Measurements from ENCODE around the gene IGSF6. TPM values are rescaled to one million over a fixed set of nuclear protein-coding genes. Genes with fewer than 3 reads are reported as not detected.

The IGSF6 gene
- total RNA-seq, 1 experiment from 2014 or later: not detected

- Histone ChIP-seq H2BK12ac (ENCODE audit: insufficient read length, low read depth, low read length) (no peak overlapping the region), H3K27me3 (ENCODE audit: insufficient read depth, low read length) (no peaks in the 10 kb centered on the region), H2BK120ac (ENCODE audit: low read depth, low read length, poor library complexity, severe bottlenecking) (no peak overlapping the region), H3K9ac (ENCODE audit: extremely low read depth, insufficient read length, low read length) (no peak overlapping the region), H3K56ac (ENCODE audit: insufficient read length, low read depth, low read length) (no peak overlapping the region), H4K20me1 (ENCODE audit: control insufficient read depth, insufficient read depth, insufficient read length) (no peaks in the 10 kb centered on the region), H4K5ac (ENCODE audit: insufficient read length, low read depth, low read length) (no peak overlapping the region), H3K4me2 (ENCODE audit: insufficient read depth, insufficient read length, low read length) (no peak overlapping the region), H3K18ac (ENCODE audit: insufficient read length, low read depth, low read length) (no peak overlapping the region), H2BK5ac (ENCODE audit: insufficient read length, low read length) (no peak overlapping the region), H3K14ac (ENCODE audit: insufficient read depth, low read length) (no peak overlapping the region), H2BK20ac (ENCODE audit: low read depth, low read length, poor library complexity, severe bottlenecking) (no peak overlapping the region), H3K79me1 (ENCODE audit: insufficient read depth, low read depth, low read length, poor library complexity, severe bottlenecking) (no peaks in the 10 kb centered on the region), H3K4ac (ENCODE audit: low read depth, low read length) (no peak overlapping the region), H3K23me2 (ENCODE audit: insufficient read length, low read depth, low read length, poor library complexity, severe bottlenecking) (no peaks in the 10 kb centered on the region), H3K4me1 (ENCODE audit: insufficient read depth, low read length) (no peaks in the 10 kb centered on the region), H3K23ac (ENCODE audit: insufficient read length, low read depth, low read length) (no peak overlapping the region), H2BK15ac (ENCODE audit: low read depth, low read length) (no peak overlapping the region), H4K91ac (ENCODE audit: insufficient read length, low read depth, low read length) (no peak overlapping the region), H3T11ph (ENCODE audit: low read length) (no peak overlapping the region), H2AFZ (ENCODE audit: low read length) (no peak overlapping the region), H4K8ac (replicated peaks; ENCODE audit: insufficient read length, low read depth, low read length) (no peak overlapping the region), H2AK5ac (ENCODE audit: insufficient read length, low read length) (no peak overlapping the region), H3K9me3 (ENCODE audit: control insufficient read depth, low read depth, low read length) (no peaks in the 10 kb centered on the region), H3K79me2 (ENCODE audit: insufficient read depth, low read length) (peaks cover 1% of the 10 kb centered on the region; the same call in 1 of the 2 replicates), H3K27ac (ENCODE audit: insufficient read length, low read depth, low read length) (no peak overlapping the region)
- no peaks in the 10 kb centered on the region; a peak in 1 of 7 replicates for H3K36me3 Mint-ChIP-seq (ENCODE audit: insufficient read depth in 1 of 3, low read depth in 3 of 3)
- DNase-seq: no peak
- no peak for TF ChIP-seq CTCF (conservative IDR thresholded peaks at IDR 0.05)
- H3K4me3 Mint-ChIP-seq: no peak overlapping the region
- H3K9me3 Mint-ChIP-seq: no peaks in the 10 kb centered on the region
- no CpG with 5 or more reads among the region's 5 CpGs for WGBS (ENCODE audit: extremely low coverage, insufficient read length, low lambda C conversion rate)
- H3K27ac Mint-ChIP-seq: no peak overlapping the region
- no peaks in the 10 kb centered on the region for H3K4me1 Mint-ChIP-seq
- no peaks in the 10 kb centered on the region for H3K27me3 Mint-ChIP-seq (ENCODE audit: low read depth)
Observed at GRCh38 chr16:21646091-21646490, 6.3 kb downstream of the IGSF6 start.
